ENCODE results near the gene B9D2. TPM values are rescaled to one million over a fixed set of nuclear protein-coding genes. Genes with fewer than 3 reads are reported as not detected.

Gene B9D2
- total and polyA plus RNA-seq, 7 donors: 1.7 to 13.1 (median 2.5) TPM

GRCh38 chr19:41356984-41357739 lies 6.8 kb downstream of the B9D2 start:
- 82 to 85% (median 84%) methylated on average over 11 of the region's 11 CpGs for WGBS, 3 donors

GRCh38 chr19:41355802-41356201 lies 8.1 kb downstream of the B9D2 start:
- Histone ChIP-seq H3K36me3 (ENCODE audit: insufficient read depth in 1 of 2, low read depth in 1 of 2) (no peaks in the 10 kb centered on the region), H3K27me3 (ENCODE audit: insufficient read depth in 3 of 3, low read length in 2 of 3) (peaks cover 0 to 28% (median 0%) of the 10 kb centered on the region in 3 donors), H3K4me3 (no peak overlapping the region), H3K4me1 (peaks cover 3% of the 10 kb centered on the region), H3K9me3 (no peaks in the 10 kb centered on the region), H3K27ac (no peak overlapping the region)
- intact Hi-C loops (cut with DNase I): no loop called here
- ATAC-seq (no peak), DNase-seq (no peak)
- WGBS, 3 donors: 68 to 77% (median 69%) methylated on average over 3 of the region's 3 CpGs
- no peak for TF ChIP-seq CTCF (IDR thresholded peaks at IDR 0.05)

More at GRCh38 chr19:41356984-41357739, 6.8 kb downstream of the B9D2 start:
- ATAC-seq (no peak), DNase-seq (no peak)
- Histone ChIP-seq H3K36me3 (ENCODE audit: insufficient read depth in 1 of 2, low read depth in 1 of 2) (no peaks in the 10 kb centered on the region), H3K4me3 (no peak overlapping the region), H3K9me3 (no peaks in the 10 kb centered on the region), H3K27me3 (ENCODE audit: insufficient read depth in 3 of 3, low read length in 2 of 3) (peaks cover 0 to 20% (median 0%) of the 10 kb centered on the region in 3 donors), H3K27ac (no peak overlapping the region), H3K4me1 (peaks cover 3% of the 10 kb centered on the region)
- no peak for TF ChIP-seq CTCF (IDR thresholded peaks at IDR 0.05)
- intact Hi-C loops (cut with DNase I): no loop called here

GRCh38 chr19:41355035-41355434 lies 8.9 kb downstream of the B9D2 start:
- no peak for TF ChIP-seq CTCF (IDR thresholded peaks at IDR 0.05)
- 82 to 93% (median 90%) methylated on average over 1 of the region's 1 CpG for WGBS, 3 donors
- DNase-seq: no peak
- intact Hi-C loops (cut with DNase I): no loop called here
- peaks cover 0 to 36% (median 0%) of the 10 kb centered on the region in 3 donors for H3K27me3 ChIP-seq (ENCODE audit: insufficient read depth in 3 of 3, low read length in 2 of 3)
- H3K4me3 ChIP-seq: no peak overlapping the region
- no peak for ATAC-seq
- no peaks in the 10 kb centered on the region for H3K9me3 ChIP-seq
- peaks cover 3% of the 10 kb centered on the region for H3K4me1 ChIP-seq
- H3K27ac ChIP-seq: no peak overlapping the region
- no peaks in the 10 kb centered on the region for H3K36me3 ChIP-seq (ENCODE audit: insufficient read depth in 1 of 2, low read depth in 1 of 2)

- no peak for ATAC-seq
- no peak for TF ChIP-seq CTCF (IDR thresholded peaks at IDR 0.05)
- H3K27ac ChIP-seq: no peak overlapping the region
- intact Hi-C loops (cut with DNase I): loop anchor here in 1 of 2 donors (5.0 kb wide), 1 partner anchor 37 kb away; no protein-coding TSS in a partner anchor
- peaks cover 0 to 38% (median 0%) of the 10 kb centered on the region in 3 donors for H3K27me3 ChIP-seq (ENCODE audit: insufficient read depth in 3 of 3, low read length in 2 of 3)
- H3K4me1 ChIP-seq: peaks cover 3% of the 10 kb centered on the region
- H3K36me3 ChIP-seq (ENCODE audit: insufficient read depth in 1 of 2, low read depth in 1 of 2): no peaks in the 10 kb centered on the region
- no peak for DNase-seq
- no peaks in the 10 kb centered on the region for H3K9me3 ChIP-seq
- peak overlapping the region; percentile 69 for H3K4me3 ChIP-seq
- 72 to 79% (median 78%) methylated on average over 23 of the region's 23 CpGs for WGBS, 3 donors
Observed at GRCh38 chr19:41354343-41354953, 9.5 kb downstream of the B9D2 start.
